ENCODE measurements around the gene ZXDC. TPM values are rescaled to one million over a fixed set of nuclear protein-coding genes. Genes with fewer than 3 reads are reported as not detected.

Gene ZXDC
- total RNA-seq, 1 experiment from 2014 or later: 28.3 TPM

DNA sequence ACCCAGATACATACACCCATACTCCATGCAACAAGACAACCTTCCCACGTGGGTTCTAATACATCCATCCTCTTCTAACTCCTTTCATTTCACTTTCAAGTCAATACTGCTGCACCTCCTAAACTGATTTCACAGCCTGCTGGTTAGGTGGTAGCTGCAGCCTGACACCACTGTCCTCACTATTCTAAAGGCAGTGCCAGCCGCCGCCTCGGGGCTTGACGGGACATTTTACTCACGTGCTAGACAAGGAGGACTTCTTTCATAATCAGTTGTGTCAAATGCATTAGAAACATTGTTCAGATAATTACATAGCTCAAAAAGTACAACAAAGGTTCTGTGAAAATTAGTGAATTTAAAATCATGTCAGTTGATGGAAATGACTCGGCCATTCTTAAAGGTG, 35.6 kb upstream of the ZXDC start:
- no peak overlapping the region for H2BK5ac ChIP-seq (ENCODE audit: insufficient read length, low read length)
- no peak overlapping the region for H2BK12ac ChIP-seq (ENCODE audit: insufficient read length, low read depth, low read length)

More for the DNA sequence above, 35.6 kb upstream of the ZXDC start:
- Mint-ChIP-seq H3K36me3 (ENCODE audit: insufficient read depth in 1 of 3, low read depth in 3 of 3) (no peaks in the 10 kb centered on the region), H3K27me3 (ENCODE audit: low read depth) (peaks cover 2% of the 10 kb centered on the region; the same call in 1 of the 2 replicates), H3K27ac (no peak overlapping the region), H3K9me3 (no peaks in the 10 kb centered on the region), H3K4me1 (no peaks in the 10 kb centered on the region), H3K4me3 (no peak overlapping the region)
- no peak overlapping the region for H2AFZ ChIP-seq (ENCODE audit: low read length)
- no peak overlapping the region for H3K4ac ChIP-seq (ENCODE audit: low read depth, low read length)
- no peaks in the 10 kb centered on the region for H3K79me1 ChIP-seq (ENCODE audit: insufficient read depth, low read depth, low read length, poor library complexity, severe bottlenecking)
- no peak overlapping the region for H4K8ac ChIP-seq (replicated peaks; ENCODE audit: insufficient read length, low read depth, low read length)
- no peak overlapping the region for H3K23ac ChIP-seq (ENCODE audit: insufficient read length, low read depth, low read length)
- no peaks in the 10 kb centered on the region for H4K20me1 ChIP-seq (ENCODE audit: control insufficient read depth, insufficient read depth, insufficient read length)
- no peak overlapping the region; the same call in 1 of the 2 replicates for H3K14ac ChIP-seq (ENCODE audit: insufficient read depth, low read length)
- no peaks in the 10 kb centered on the region for H3K4me1 ChIP-seq (ENCODE audit: insufficient read depth, low read length)
- H3K79me2 ChIP-seq (ENCODE audit: insufficient read depth, low read length): no peaks in the 10 kb centered on the region
- no peaks in the 10 kb centered on the region for H3K9me3 ChIP-seq (ENCODE audit: control insufficient read depth, low read depth, low read length)
- H3T11ph ChIP-seq (ENCODE audit: low read length): no peak overlapping the region
- no peak overlapping the region for H2BK20ac ChIP-seq (ENCODE audit: low read depth, low read length, poor library complexity, severe bottlenecking)
- H2BK15ac ChIP-seq (ENCODE audit: low read depth, low read length): no peak overlapping the region
- H2AK5ac ChIP-seq (ENCODE audit: insufficient read length, low read length): no peak overlapping the region
- no peak overlapping the region for H3K9ac ChIP-seq (ENCODE audit: extremely low read depth, insufficient read length, low read length)
- TF ChIP-seq, protein P1, sequence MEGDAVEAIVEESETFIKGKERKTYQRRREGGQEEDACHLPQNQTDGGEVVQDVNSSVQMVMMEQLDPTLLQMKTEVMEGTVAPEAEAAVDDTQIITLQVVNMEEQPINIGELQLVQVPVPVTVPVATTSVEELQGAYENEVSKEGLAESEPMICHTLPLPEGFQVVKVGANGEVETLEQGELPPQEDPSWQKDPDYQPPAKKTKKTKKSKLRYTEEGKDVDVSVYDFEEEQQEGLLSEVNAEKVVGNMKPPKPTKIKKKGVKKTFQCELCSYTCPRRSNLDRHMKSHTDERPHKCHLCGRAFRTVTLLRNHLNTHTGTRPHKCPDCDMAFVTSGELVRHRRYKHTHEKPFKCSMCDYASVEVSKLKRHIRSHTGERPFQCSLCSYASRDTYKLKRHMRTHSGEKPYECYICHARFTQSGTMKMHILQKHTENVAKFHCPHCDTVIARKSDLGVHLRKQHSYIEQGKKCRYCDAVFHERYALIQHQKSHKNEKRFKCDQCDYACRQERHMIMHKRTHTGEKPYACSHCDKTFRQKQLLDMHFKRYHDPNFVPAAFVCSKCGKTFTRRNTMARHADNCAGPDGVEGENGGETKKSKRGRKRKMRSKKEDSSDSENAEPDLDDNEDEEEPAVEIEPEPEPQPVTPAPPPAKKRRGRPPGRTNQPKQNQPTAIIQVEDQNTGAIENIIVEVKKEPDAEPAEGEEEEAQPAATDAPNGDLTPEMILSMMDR (conservative IDR thresholded peaks at IDR 0.05): no peak
- no CpG with 5 or more reads among the region's 7 CpGs for WGBS (ENCODE audit: extremely low coverage, insufficient read length, low lambda C conversion rate)
- H4K91ac ChIP-seq (ENCODE audit: insufficient read length, low read depth, low read length): no peak overlapping the region
- H3K18ac ChIP-seq (ENCODE audit: insufficient read length, low read depth, low read length): no peak overlapping the region
- H3K27me3 ChIP-seq (ENCODE audit: insufficient read depth, low read length): no peaks in the 10 kb centered on the region
- no peak for DNase-seq
- H3K4me2 ChIP-seq (ENCODE audit: insufficient read depth, insufficient read length, low read length): no peak overlapping the region
- no peak overlapping the region for H3K56ac ChIP-seq (ENCODE audit: insufficient read length, low read depth, low read length)
- H4K5ac ChIP-seq (ENCODE audit: insufficient read length, low read depth, low read length): no peak overlapping the region
- H2BK120ac ChIP-seq (ENCODE audit: low read depth, low read length, poor library complexity, severe bottlenecking): no peak overlapping the region
- no peaks in the 10 kb centered on the region for H3K23me2 ChIP-seq (ENCODE audit: insufficient read length, low read depth, low read length, poor library complexity, severe bottlenecking)
- no peak overlapping the region for H3K27ac ChIP-seq (ENCODE audit: insufficient read length, low read depth, low read length)
